Mesenchymal stem cell (in vitro differentiated cells and primary cell): ENCODE results near the gene MKRN2.
A peak's percentile ranks its signal among the peaks of the same experiment; 100 is the strongest.

Source experiments
- DNase-seq: peaks from one replicate; pipeline ENCODE4 v3.0.0-alpha.2; 2013
- H2AFZ ChIP-seq: one replicate; pipeline ENCODE4 v1.6.1; 2013; ENCODE audit warnings: low read depth, mild to moderate bottlenecking, control low read depth, inconsistent platforms, low read length, moderate library complexity
- H2AK5ac ChIP-seq: 2 replicates; pipeline ENCODE4 v1.6.1; 2013; ENCODE audit warnings: low read length, moderate library complexity, mild to moderate bottlenecking, inconsistent platforms; ENCODE audit not compliant: severe bottlenecking
- H2BK120ac ChIP-seq: one replicate; pipeline ENCODE4 v1.6.1; 2013; ENCODE audit warnings: low read depth, mild to moderate bottlenecking, inconsistent platforms, low read length, moderate library complexity
- H2BK12ac ChIP-seq, 2 experiments: one replicate each; pipeline ENCODE4 v1.6.1; 2013; ENCODE audit warnings: inconsistent platforms in 2 of 2, low read length in 2 of 2, mild to moderate bottlenecking in 2 of 2, moderate library complexity in 2 of 2, control low read depth in 1 of 2
- H2BK15ac ChIP-seq: one replicate; pipeline ENCODE4 v1.6.1; 2013; ENCODE audit warnings: mild to moderate bottlenecking, low read depth, inconsistent platforms; ENCODE audit not compliant: poor library complexity, severe bottlenecking
- H2BK5ac ChIP-seq: 2 replicates; pipeline ENCODE4 v1.6.1; 2013; ENCODE audit warnings: low read depth, mild to moderate bottlenecking, low read length, control low read depth, inconsistent platforms; ENCODE audit not compliant: poor library complexity, severe bottlenecking
- H3K14ac ChIP-seq, 2 experiments: one replicate each; pipeline ENCODE4 v1.6.1; 2013; ENCODE audit warnings: inconsistent platforms in 2 of 2, low read length in 2 of 2, control low read depth in 1 of 2, mild to moderate bottlenecking in 1 of 2, moderate library complexity in 1 of 2
- H3K18ac ChIP-seq, 2 experiments: one replicate each; pipeline ENCODE4 v1.6.1; 2013; ENCODE audit warnings: inconsistent platforms in 2 of 2, low read length in 2 of 2, control low read depth in 1 of 2, low read depth in 1 of 2, mild to moderate bottlenecking in 1 of 2
- H3K23ac ChIP-seq, 2 experiments: one replicate each; pipeline ENCODE4 v1.6.1; 2013; ENCODE audit warnings: inconsistent platforms in 2 of 2, low read length in 2 of 2, mild to moderate bottlenecking in 2 of 2, moderate library complexity in 2 of 2, control low read depth in 1 of 2
- H3K27ac ChIP-seq: 2 replicates; pipeline ENCODE4 v1.5.1; 2013; ENCODE audit warnings: mild to moderate bottlenecking, moderate library complexity, low read length, control low read depth, inconsistent platforms; ENCODE audit not compliant: poor library complexity, severe bottlenecking
- H3K27me3 ChIP-seq, 2 experiments: 2 replicates each; pipeline versions ENCODE4 v1.6.1 to v1.7.0; 2013; ENCODE audit warnings: low read length in 2 of 2, mild to moderate bottlenecking in 2 of 2, moderate library complexity in 2 of 2, control low read depth in 1 of 2, inconsistent platforms in 1 of 2; ENCODE audit not compliant: control insufficient read depth in 1 of 2, insufficient read depth in 1 of 2
- H3K36me3 ChIP-seq, 2 experiments: 2 replicates each; pipeline versions ENCODE4 v1.6.1 to v1.7.0; 2013; ENCODE audit warnings: low read length in 2 of 2, control low read depth in 1 of 2, inconsistent platforms in 1 of 2, low read depth in 1 of 2, mild to moderate bottlenecking in 1 of 2; ENCODE audit not compliant: insufficient read depth in 2 of 2, control insufficient read depth in 1 of 2
- H3K4ac ChIP-seq, 2 experiments: one replicate each; pipeline ENCODE4 v1.6.1; 2013; ENCODE audit warnings: inconsistent platforms in 2 of 2, low read length in 2 of 2, mild to moderate bottlenecking in 2 of 2, moderate library complexity in 2 of 2, control low read depth in 1 of 2, low read depth in 1 of 2
- H3K4me1 ChIP-seq: 2 replicates; pipeline ENCODE4 v1.6.1; 2013; ENCODE audit warnings: low read depth, low read length, control low read depth; ENCODE audit not compliant: control insufficient read depth, insufficient read depth
- H3K4me2 ChIP-seq: 2 replicates; pipeline ENCODE4 v1.6.1; 2013; ENCODE audit warnings: low read length, mild to moderate bottlenecking, inconsistent platforms; ENCODE audit not compliant: poor library complexity, severe bottlenecking
- H3K4me3 ChIP-seq, 2 experiments: 2 replicates each; pipeline versions ENCODE4 v1.5.1 to v1.7.0; 2013; ENCODE audit warnings: low read length in 2 of 2, mild to moderate bottlenecking in 2 of 2, control low read depth in 1 of 2, low read depth in 1 of 2; ENCODE audit not compliant: insufficient read depth in 1 of 2
- H3K79me1 ChIP-seq: replicated peaks from 2 replicates; pipeline ENCODE4 v1.6.1; 2013; ENCODE audit warnings: mild to moderate bottlenecking, control low read depth, low read length, inconsistent platforms; ENCODE audit not compliant: poor library complexity, severe bottlenecking
- H3K9ac ChIP-seq: 2 replicates; pipeline ENCODE4 v1.7.0; 2013; ENCODE audit warnings: mild to moderate bottlenecking, low read length, moderate library complexity
- H3K9me3 ChIP-seq: 2 replicates; pipeline ENCODE4 v1.7.0; 2013; ENCODE audit warnings: mild to moderate bottlenecking, low read length; ENCODE audit not compliant: control insufficient read depth
- H4K8ac ChIP-seq: one replicate; pipeline ENCODE4 v1.6.1; 2013; ENCODE audit warnings: inconsistent platforms, mild to moderate bottlenecking, low read length, moderate library complexity
- H4K91ac ChIP-seq: one replicate; pipeline ENCODE4 v1.6.1; 2013; ENCODE audit warnings: mild to moderate bottlenecking, low read length, inconsistent platforms
- WGBS: methylation state at CpG from one replicate; pipeline ENCODE4 v1.1.7; 2013; ENCODE audit warnings: mixed read lengths; 5-methylcytosine and 5-hydroxymethylcytosine counted together

The MKRN2 gene

DNA sequence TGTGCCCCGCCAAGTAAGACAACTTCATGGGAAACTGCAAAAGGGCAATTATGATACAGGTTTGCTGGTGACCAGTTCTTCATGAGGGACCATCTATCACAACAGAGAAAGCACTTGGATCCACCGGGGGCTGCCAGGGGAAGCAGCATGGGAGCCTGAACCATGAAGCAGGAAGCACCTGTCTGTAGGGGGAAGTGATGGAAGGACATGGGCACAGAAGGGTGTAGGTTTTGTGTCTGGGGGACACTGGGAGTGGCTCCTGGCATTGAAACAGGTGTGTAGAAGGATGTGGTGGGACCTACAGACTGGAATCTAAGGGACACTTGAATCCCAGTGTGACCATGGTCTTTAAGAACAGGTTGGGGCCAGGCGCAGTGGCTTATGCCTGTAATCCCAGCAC is 22.6 kb downstream of the MKRN2 start:
- H3K9me3 ChIP-seq, result no peaks in the 10 kb centered on the region
- peaks cover 4% of the 10 kb centered on the region for H3K4me1 ChIP-seq
- no peak overlapping the region for H3K23ac ChIP-seq
- peaks cover 61 to 85% of the 10 kb centered on the region in 2 experiments for H3K36me3 ChIP-seq
- H2BK120ac ChIP-seq, result no peak overlapping the region
- no peak overlapping the region for H3K14ac ChIP-seq
- H3K27ac ChIP-seq, result no peak overlapping the region
- no peaks in the 10 kb centered on the region for H3K27me3 ChIP-seq
- no peak for DNase-seq
- H2AFZ ChIP-seq, result no peak overlapping the region
- H3K79me1 ChIP-seq, result peaks cover 47% of the 10 kb centered on the region
- 98% methylated on average over 3 of the region's 3 CpGs for whole genome bisulfite sequencing
- H2AK5ac ChIP-seq, result no peak overlapping the region
- no peak overlapping the region for H3K4me3 ChIP-seq
- no peak overlapping the region for H3K9ac ChIP-seq
- H2BK12ac ChIP-seq, result no peak overlapping the region
- no peak overlapping the region for H3K4me2 ChIP-seq
- H3K4ac ChIP-seq, result no peak overlapping the region
- H2BK5ac ChIP-seq, result no peak overlapping the region
- H2BK15ac ChIP-seq, result no peak overlapping the region
- H4K91ac ChIP-seq, result no peak overlapping the region
- H4K8ac ChIP-seq, result no peak overlapping the region
- H3K18ac ChIP-seq, result no peak overlapping the region

GRCh38 chr3:12579905-12580304 is 23.0 kb downstream of the MKRN2 start:
- H3K18ac ChIP-seq, result no peak overlapping the region
- no peak overlapping the region for H4K91ac ChIP-seq
- no peaks in the 10 kb centered on the region for H3K27me3 ChIP-seq
- H3K79me1 ChIP-seq, result peaks cover 46% of the 10 kb centered on the region
- no peak overlapping the region for H4K8ac ChIP-seq
- peak; percentile 68 for DNase-seq
- no peak overlapping the region for H2BK15ac ChIP-seq
- no peak overlapping the region for H3K9ac ChIP-seq
- no peak overlapping the region for H2BK120ac ChIP-seq
- H3K23ac ChIP-seq, result no peak overlapping the region
- no peak overlapping the region for H2BK12ac ChIP-seq
- no peak overlapping the region for H3K14ac ChIP-seq
- no peak overlapping the region for H3K4ac ChIP-seq
- H2AK5ac ChIP-seq, result no peak overlapping the region
- H3K4me2 ChIP-seq, result no peak overlapping the region
- peaks cover 4% of the 10 kb centered on the region for H3K4me1 ChIP-seq
- H3K4me3 ChIP-seq, result no peak overlapping the region
- peaks cover 61 to 85% of the 10 kb centered on the region in 2 experiments for H3K36me3 ChIP-seq
- H2BK5ac ChIP-seq, result no peak overlapping the region
- 33% methylated on average over 3 of the region's 3 CpGs for WGBS
- H3K9me3 ChIP-seq, result no peaks in the 10 kb centered on the region
- H3K27ac ChIP-seq, result no peak overlapping the region
- H2AFZ ChIP-seq, result no peak overlapping the region

- no peak for DNase-seq
- Histone ChIP-seq H3K23ac (no peak overlapping the region), H3K18ac (no peak overlapping the region), H2BK120ac (no peak overlapping the region), H2BK12ac (no peak overlapping the region), H3K9me3 (no peaks in the 10 kb centered on the region), H3K14ac (no peak overlapping the region), H3K4me1 (peaks cover 2% of the 10 kb centered on the region), H2AFZ (no peak overlapping the region), H3K27me3 (no peaks in the 10 kb centered on the region), H3K27ac (no peak overlapping the region), H2BK5ac (no peak overlapping the region), H3K4ac (no peak overlapping the region), H3K36me3 (peaks cover 59 to 90% of the 10 kb centered on the region in 2 experiments), H4K91ac (no peak overlapping the region), H3K79me1 (peaks cover 51% of the 10 kb centered on the region), H3K4me3 (no peak overlapping the region), H3K4me2 (no peak overlapping the region), H3K9ac (no peak overlapping the region), H2AK5ac (no peak overlapping the region), H2BK15ac (no peak overlapping the region), H4K8ac (no peak overlapping the region)
- 94% methylated on average over 4 of the region's 4 CpGs for WGBS
Measured at GRCh38 chr3:12582730-12583129, 25.8 kb downstream of the MKRN2 start.

DNA sequence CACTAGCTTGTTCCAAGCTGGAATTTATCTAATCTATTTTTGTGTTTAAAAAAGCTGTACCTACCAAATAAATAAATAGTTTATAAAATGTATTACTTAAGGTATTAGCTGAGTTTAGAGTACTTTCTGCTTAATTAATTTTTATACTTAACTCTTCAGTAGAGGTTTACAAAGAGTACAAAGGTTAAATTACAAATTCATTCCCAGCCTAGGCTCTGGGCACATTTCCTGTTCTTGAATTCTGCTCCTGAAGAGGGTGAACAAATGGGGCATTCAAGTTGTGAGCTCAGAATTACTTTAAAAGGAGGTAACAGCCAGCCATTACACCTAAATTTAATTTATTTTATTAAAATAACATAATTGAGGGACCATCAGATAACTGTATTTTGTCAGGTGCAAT is 26.4 kb downstream of the MKRN2 start:
- no peak for DNase-seq
- no peak overlapping the region for H2BK15ac ChIP-seq
- no peak overlapping the region for H3K9ac ChIP-seq
- no peak overlapping the region for H2AK5ac ChIP-seq
- H4K91ac ChIP-seq, result no peak overlapping the region
- no peaks in the 10 kb centered on the region for H3K9me3 ChIP-seq
- no peak overlapping the region for H3K18ac ChIP-seq
- no peak overlapping the region for H3K14ac ChIP-seq
- no peak overlapping the region for H3K4me2 ChIP-seq
- H3K4ac ChIP-seq, result no peak overlapping the region
- no peak overlapping the region for H2BK12ac ChIP-seq
- H2AFZ ChIP-seq, result no peak overlapping the region
- no peak overlapping the region for H3K4me3 ChIP-seq
- no peak overlapping the region for H3K23ac ChIP-seq
- H3K27me3 ChIP-seq, result no peaks in the 10 kb centered on the region
- H4K8ac ChIP-seq, result no peak overlapping the region
- peaks cover 2% of the 10 kb centered on the region for H3K4me1 ChIP-seq
- H2BK120ac ChIP-seq, result no peak overlapping the region
- H3K36me3 ChIP-seq, result peaks cover 59 to 91% of the 10 kb centered on the region in 2 experiments
- no peak overlapping the region for H3K27ac ChIP-seq
- no peak overlapping the region for H2BK5ac ChIP-seq
- peaks cover 48% of the 10 kb centered on the region for H3K79me1 ChIP-seq
